Activated B cell treated with CpG ODN at 0.5 μM for 24 hours (primary cell): Measurements from ENCODE around the gene CELF3. TPM values are rescaled to one million over a fixed set of nuclear protein-coding genes. Genes with fewer than 3 reads are reported as not detected.

ENCODE experiments used
- ATAC-seq: fragments of 200-7000 bp; cut with Tn5 transposase; one replicate; pipeline ENCODE4 v1.10.0; 2021; ENCODE audit warnings: low read depth, mild to moderate bottlenecking, moderate library complexity
- CTCF ChIA-PET: fragments of 350-600 bp; sonication (Branson Sonifier 250); formaldehyde crosslinking; loops from one replicate; lab custom pipeline; 2021; ENCODE audit warnings: antibody characterized with exemption; lab: Charles Lee
- POLR2A ChIA-PET: fragments of 350-600 bp; sonication (Branson Sonifier 250); formaldehyde crosslinking; loops from one replicate; lab custom pipeline; 2021; ENCODE audit warnings: antibody characterized with exemption; lab: Charles Lee
- DNase-seq: peaks from one replicate; pipeline ENCODE4 v3.0.0; 2022
- H3K27ac Mint-ChIP-seq: one replicate; pipeline ENCODE4 v1.8.0; 2020; ENCODE audit warnings: mixed read lengths
- H3K27me3 Mint-ChIP-seq: one replicate; pipeline ENCODE4 v1.8.0; 2021; ENCODE audit warnings: mixed read lengths
- H3K36me3 Mint-ChIP-seq: one replicate; pipeline ENCODE4 v1.8.0; 2021; ENCODE audit warnings: low read depth, mixed read lengths
- H3K4me1 Mint-ChIP-seq: one replicate; pipeline ENCODE4 v1.8.0; 2021; ENCODE audit warnings: mixed read lengths
- H3K4me3 Mint-ChIP-seq: one replicate; pipeline ENCODE4 v1.8.0; 2020; ENCODE audit warnings: mild to moderate bottlenecking, mixed read lengths
- H3K9me3 Mint-ChIP-seq: one replicate; pipeline ENCODE4 v1.8.0; 2020; ENCODE audit warnings: mixed read lengths
- intact Hi-C: fragments of 100-400 bp; cut with micrococcal nuclease; formaldehyde crosslinking; loops from one replicate; pipeline ENCODE4 v1.15.1; 2024
- total RNA-seq: library from RNA; stranded (reverse); gene quantifications from 2 replicates; pipeline ENCODE4 v1.2.3, GENCODE V29; 2022
- TF ChIP-seq, protein P1 (sequence below): fragments of 200-600 bp; IDR thresholded peaks from one replicate; pipeline ENCODE4 v1.8.0; 2022; ENCODE audit warnings: antibody characterized with exemption, mild to moderate bottlenecking

The CELF3 gene
- total RNA-seq, result not detected in 2 replicates

DNA sequence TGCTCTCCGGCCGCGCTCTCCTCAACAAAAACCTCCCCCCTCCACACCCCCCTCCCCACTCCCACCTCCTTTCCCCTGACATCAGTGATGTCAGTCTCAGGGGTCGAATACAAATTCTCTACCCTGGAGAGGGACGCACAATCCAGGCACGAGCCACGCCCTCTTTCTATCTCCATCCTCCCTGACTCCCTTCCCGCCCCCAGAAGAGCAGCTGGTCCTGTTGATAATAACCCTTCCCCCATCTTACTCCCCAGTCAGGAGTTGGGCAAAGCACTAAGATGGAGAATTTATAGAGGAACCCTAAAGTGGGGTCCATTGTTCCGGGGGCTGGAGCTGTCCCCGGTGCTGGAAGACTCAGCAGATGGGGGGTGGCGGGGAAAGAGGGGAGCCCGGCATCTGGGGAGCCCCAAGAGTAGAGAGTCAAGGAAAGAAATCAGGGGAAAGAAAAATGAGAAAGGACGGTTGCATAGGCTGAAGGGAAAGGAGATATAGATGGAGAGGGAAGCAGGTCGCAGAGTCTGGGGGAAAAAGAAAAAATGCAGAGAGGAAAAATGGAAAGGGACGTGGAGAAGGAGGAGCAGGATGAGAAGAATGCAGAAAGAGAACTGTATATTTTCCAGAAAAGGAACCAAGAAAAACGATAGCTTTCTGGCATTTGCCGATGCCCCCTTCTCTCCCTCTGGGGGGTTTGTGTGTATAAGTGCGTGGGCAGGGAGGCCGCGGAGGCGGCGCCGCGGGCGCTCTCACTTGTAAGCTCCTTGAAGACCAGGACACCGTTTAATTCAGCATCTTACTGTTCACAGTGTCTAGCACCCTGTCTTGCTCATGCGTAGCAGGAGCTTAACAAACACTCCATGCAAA is at the start of gene CELF3:
TSS of gene CELF3 (minus strand) at position 33 of the 861 bp plus-strand sequence. CDS start 783 bp downstream, outside the sequence.
- H3K27ac Mint-ChIP-seq, result no peak within 1 kb of the TSS
- no peak within 1 kb of the TSS for H3K4me3 Mint-ChIP-seq
- ChIA-PET CTCF (no interaction called here), POLR2A (interaction anchor here (0.9 kb wide), 1 partner anchor 192 kb away, joined by 3 read pairs; the partner anchor contains the start of gene THEM4)
- ATAC-seq, result no peak
- peaks cover 24% of the 10 kb centered on the region for H3K4me1 Mint-ChIP-seq
- no peaks in the 10 kb centered on the region for H3K9me3 Mint-ChIP-seq
- intact Hi-C loops, result no loop called here
- DNase-seq, result no peak
- H3K36me3 Mint-ChIP-seq, result no peaks in the 10 kb centered on the region
- TF ChIP-seq, protein P1, sequence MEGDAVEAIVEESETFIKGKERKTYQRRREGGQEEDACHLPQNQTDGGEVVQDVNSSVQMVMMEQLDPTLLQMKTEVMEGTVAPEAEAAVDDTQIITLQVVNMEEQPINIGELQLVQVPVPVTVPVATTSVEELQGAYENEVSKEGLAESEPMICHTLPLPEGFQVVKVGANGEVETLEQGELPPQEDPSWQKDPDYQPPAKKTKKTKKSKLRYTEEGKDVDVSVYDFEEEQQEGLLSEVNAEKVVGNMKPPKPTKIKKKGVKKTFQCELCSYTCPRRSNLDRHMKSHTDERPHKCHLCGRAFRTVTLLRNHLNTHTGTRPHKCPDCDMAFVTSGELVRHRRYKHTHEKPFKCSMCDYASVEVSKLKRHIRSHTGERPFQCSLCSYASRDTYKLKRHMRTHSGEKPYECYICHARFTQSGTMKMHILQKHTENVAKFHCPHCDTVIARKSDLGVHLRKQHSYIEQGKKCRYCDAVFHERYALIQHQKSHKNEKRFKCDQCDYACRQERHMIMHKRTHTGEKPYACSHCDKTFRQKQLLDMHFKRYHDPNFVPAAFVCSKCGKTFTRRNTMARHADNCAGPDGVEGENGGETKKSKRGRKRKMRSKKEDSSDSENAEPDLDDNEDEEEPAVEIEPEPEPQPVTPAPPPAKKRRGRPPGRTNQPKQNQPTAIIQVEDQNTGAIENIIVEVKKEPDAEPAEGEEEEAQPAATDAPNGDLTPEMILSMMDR, result no peak
- H3K27me3 Mint-ChIP-seq, result peaks cover 45% of the 10 kb centered on the region

DNA sequence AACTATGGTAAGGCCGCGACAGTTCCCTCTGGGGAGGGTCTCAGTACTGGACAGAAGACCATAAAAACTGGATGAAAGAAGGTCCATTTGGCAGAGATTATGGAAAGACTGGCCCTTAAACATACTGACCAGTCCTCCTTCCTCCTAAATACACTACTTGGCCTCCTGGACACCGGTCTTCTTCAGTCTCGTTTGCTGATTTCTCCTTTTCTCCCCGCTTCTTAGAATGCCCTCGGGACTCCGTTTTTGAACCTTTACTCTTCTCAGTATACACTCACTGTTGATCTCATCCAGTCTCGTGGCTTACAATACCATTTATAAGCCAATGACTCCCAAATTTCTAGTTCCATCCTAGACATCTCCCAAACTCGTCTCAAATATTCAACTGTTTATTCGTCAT is 47.4 kb upstream of the CELF3 start:
- Mint-ChIP-seq H3K36me3 (peaks cover 44% of the 10 kb centered on the region), H3K27ac (peak overlapping the region; percentile 91), H3K4me1 (peaks cover 20% of the 10 kb centered on the region), H3K4me3 (peak overlapping the region; percentile 92), H3K9me3 (no peaks in the 10 kb centered on the region), H3K27me3 (no peaks in the 10 kb centered on the region)
- ChIA-PET POLR2A (interaction anchor here (1.0 to 2.0 kb wide), 4 partner anchors 13 to 309 kb away, joined by 3 to 33 read pairs (median 5); partner anchors contain the start of genes TDRKH and THEM4), CTCF (interaction anchor here (0.8 kb wide), 1 partner anchor 170 kb away, joined by 3 read pairs; no protein-coding TSS in a partner anchor)
- TF ChIP-seq, protein P1, result no peak
- intact Hi-C loops, result loop anchor here (1.0 to 5.0 kb wide), 5 partner anchors 26 to 307 kb away; partner anchors contain the start of genes C2CD4D, POGZ, RIIAD1 and TDRKH
- DNase-seq (no peak), ATAC-seq (no peak)

GRCh38 chr1:151762941-151763921 is 46.6 kb upstream of the CELF3 start, which contains the start of gene MRPL9:
TSS of gene MRPL9 (minus strand) at chr1:151763496. CDS start at chr1:151763479, 17 bp downstream.
- ATAC-seq, result peak; percentile 99
- peak; percentile 80 for DNase-seq
- TF ChIP-seq, protein P1, result no peak
- Mint-ChIP-seq H3K9me3 (no peaks in the 10 kb centered on the region), H3K27me3 (no peaks in the 10 kb centered on the region), H3K27ac (peak within 1 kb of the TSS; percentile 91), H3K4me1 (peaks cover 20% of the 10 kb centered on the region), H3K36me3 (peaks cover 48% of the 10 kb centered on the region), H3K4me3 (peak within 1 kb of the TSS; percentile 92)
- ChIA-PET POLR2A (interaction anchor here (0.6 to 2.0 kb wide), 9 partner anchors 13 to 1200 kb away, joined by 3 to 33 read pairs (median 4); partner anchors contain the start of genes TDRKH and THEM4), CTCF (interaction anchor here (0.8 kb wide), 1 partner anchor 169 kb away, joined by 3 read pairs; no protein-coding TSS in a partner anchor)
- intact Hi-C loops, result loop anchor here (1.0 to 5.0 kb wide), 5 partner anchors 27 to 306 kb away; partner anchors contain the start of genes C2CD4D, POGZ, RIIAD1 and TDRKH

- no peaks in the 10 kb centered on the region for H3K27me3 Mint-ChIP-seq
- no peaks in the 10 kb centered on the region for H3K9me3 Mint-ChIP-seq
- peaks cover 20% of the 10 kb centered on the region for H3K4me1 Mint-ChIP-seq
- ChIA-PET CTCF (interaction anchor here (1.6 kb wide), 1 partner anchor 76 kb away, joined by 4 read pairs; no protein-coding TSS in a partner anchor), POLR2A (interaction anchor here (0.6 kb wide), 2 partner anchors 30 to 102 kb away, joined by 3 to 8 read pairs; no protein-coding TSS in a partner anchor)
- DNase-seq (no peak), ATAC-seq (no peak)
- H3K4me3 Mint-ChIP-seq, result peak overlapping the region; percentile 32
- intact Hi-C loops, result loop anchor here (5.0 kb wide), 1 partner anchor 303 kb away; the partner anchor contains the start of gene POGZ
- TF ChIP-seq, protein P1, result no peak
- H3K36me3 Mint-ChIP-seq, result peaks cover 62% of the 10 kb centered on the region
- no peak overlapping the region for H3K27ac Mint-ChIP-seq
These were observed 44.2 kb upstream of the CELF3 start for GRCh38 chr1:151760597-151761385.
